Measurements from ENCODE around the gene LIM2. TPM values are rescaled to one million over a fixed set of nuclear protein-coding genes. Genes with fewer than 3 reads are reported as not detected.

LIM2 gene
- total and polyA plus RNA-seq, 2 experiments from 2014 or later: not detected

DNA sequence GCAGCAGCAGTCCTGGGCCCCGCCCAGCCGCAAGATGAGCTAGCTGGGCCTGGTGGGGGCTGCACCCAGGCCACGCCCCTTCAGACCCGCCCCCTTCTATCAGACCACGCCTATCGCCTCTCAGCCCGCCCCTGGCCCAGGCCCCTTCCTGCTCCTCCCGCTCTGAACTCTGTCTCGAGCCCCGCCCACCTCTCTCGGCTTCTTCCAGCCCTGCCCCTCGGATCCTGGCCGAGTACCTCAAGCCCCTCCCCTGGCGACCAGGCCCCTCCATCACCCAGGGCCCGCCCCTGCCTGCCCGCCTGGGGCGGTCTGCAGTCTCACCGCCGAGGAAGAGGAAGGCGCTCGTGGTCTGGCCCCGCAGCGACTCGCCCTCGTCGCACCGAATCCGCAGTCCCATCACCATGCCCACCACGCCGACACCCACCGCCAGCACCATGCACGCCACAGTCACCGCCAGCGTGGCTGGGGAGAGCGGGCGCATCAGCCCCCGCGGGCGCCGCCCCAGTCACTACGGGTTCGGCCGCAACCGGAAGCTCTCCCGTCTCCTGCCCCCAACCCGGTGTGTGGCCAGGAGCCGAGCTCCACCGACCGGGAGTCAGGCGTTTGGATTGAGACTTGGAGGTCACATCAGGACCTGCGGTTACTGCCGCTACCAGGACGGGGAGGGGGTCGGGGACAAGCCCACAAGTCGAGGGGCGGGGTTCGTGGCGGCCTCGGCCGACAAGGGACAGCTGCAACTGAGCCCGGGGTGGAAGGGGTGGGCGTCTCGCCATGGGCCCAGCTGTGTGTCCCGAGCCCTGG lies 20.0 kb downstream of the LIM2 start:
- DNase-seq (ENCODE audit: low spot score) (peak; percentile 99), ATAC-seq (peak; percentile 80)
- H3K4me3 Mint-ChIP-seq: peak overlapping the region; percentile 99
- peak overlapping the region; percentile 95 for H3K4me2 ChIP-seq
- no peaks in the 10 kb centered on the region; the same call in 2 of the 3 replicates for H3K9me3 Mint-ChIP-seq
- peak overlapping the region; percentile 86 for H3K27ac ChIP-seq (ENCODE audit: low read depth)
- H3K9me2 ChIP-seq (ENCODE audit: insufficient read depth): no peaks in the 10 kb centered on the region
- H3K4me1 Mint-ChIP-seq: peaks cover 25% of the 10 kb centered on the region
- TF ChIP-seq, protein P1, sequence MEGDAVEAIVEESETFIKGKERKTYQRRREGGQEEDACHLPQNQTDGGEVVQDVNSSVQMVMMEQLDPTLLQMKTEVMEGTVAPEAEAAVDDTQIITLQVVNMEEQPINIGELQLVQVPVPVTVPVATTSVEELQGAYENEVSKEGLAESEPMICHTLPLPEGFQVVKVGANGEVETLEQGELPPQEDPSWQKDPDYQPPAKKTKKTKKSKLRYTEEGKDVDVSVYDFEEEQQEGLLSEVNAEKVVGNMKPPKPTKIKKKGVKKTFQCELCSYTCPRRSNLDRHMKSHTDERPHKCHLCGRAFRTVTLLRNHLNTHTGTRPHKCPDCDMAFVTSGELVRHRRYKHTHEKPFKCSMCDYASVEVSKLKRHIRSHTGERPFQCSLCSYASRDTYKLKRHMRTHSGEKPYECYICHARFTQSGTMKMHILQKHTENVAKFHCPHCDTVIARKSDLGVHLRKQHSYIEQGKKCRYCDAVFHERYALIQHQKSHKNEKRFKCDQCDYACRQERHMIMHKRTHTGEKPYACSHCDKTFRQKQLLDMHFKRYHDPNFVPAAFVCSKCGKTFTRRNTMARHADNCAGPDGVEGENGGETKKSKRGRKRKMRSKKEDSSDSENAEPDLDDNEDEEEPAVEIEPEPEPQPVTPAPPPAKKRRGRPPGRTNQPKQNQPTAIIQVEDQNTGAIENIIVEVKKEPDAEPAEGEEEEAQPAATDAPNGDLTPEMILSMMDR (conservative IDR thresholded peaks at IDR 0.05; ENCODE audit: low read depth in 2 of 2): no peak
- TF ChIP-seq ZNF331 (CRISPR knock-in tag; IDR thresholded peaks at IDR 0.05; ENCODE audit: low read depth): no peak
- TF ChIP-seq EZH2 (IDR thresholded peaks at IDR 0.05; ENCODE audit: low read depth, unreplicated experiment): no peak
- no peak for TF ChIP-seq JUNB (IDR thresholded peaks at IDR 0.05; ENCODE audit: unreplicated experiment)
- TF ChIP-seq CREB1 (CRISPR knock-in tag; IDR thresholded peaks at IDR 0.05; ENCODE audit: low read depth): 0 out of 2 replicates have a peak, but pooled peaks have one; percentile 3
- TF ChIP-seq, protein P2, sequence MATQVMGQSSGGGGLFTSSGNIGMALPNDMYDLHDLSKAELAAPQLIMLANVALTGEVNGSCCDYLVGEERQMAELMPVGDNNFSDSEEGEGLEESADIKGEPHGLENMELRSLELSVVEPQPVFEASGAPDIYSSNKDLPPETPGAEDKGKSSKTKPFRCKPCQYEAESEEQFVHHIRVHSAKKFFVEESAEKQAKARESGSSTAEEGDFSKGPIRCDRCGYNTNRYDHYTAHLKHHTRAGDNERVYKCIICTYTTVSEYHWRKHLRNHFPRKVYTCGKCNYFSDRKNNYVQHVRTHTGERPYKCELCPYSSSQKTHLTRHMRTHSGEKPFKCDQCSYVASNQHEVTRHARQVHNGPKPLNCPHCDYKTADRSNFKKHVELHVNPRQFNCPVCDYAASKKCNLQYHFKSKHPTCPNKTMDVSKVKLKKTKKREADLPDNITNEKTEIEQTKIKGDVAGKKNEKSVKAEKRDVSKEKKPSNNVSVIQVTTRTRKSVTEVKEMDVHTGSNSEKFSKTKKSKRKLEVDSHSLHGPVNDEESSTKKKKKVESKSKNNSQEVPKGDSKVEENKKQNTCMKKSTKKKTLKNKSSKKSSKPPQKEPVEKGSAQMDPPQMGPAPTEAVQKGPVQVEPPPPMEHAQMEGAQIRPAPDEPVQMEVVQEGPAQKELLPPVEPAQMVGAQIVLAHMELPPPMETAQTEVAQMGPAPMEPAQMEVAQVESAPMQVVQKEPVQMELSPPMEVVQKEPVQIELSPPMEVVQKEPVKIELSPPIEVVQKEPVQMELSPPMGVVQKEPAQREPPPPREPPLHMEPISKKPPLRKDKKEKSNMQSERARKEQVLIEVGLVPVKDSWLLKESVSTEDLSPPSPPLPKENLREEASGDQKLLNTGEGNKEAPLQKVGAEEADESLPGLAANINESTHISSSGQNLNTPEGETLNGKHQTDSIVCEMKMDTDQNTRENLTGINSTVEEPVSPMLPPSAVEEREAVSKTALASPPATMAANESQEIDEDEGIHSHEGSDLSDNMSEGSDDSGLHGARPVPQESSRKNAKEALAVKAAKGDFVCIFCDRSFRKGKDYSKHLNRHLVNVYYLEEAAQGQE (IDR thresholded peaks at IDR 0.05; ENCODE audit: unreplicated experiment): peak; percentile 16
- peak; percentile 98 for TF ChIP-seq POLR2AphosphoS5 (IDR thresholded peaks at IDR 0.05; ENCODE audit: low read depth)
- TF ChIP-seq, protein P3, sequence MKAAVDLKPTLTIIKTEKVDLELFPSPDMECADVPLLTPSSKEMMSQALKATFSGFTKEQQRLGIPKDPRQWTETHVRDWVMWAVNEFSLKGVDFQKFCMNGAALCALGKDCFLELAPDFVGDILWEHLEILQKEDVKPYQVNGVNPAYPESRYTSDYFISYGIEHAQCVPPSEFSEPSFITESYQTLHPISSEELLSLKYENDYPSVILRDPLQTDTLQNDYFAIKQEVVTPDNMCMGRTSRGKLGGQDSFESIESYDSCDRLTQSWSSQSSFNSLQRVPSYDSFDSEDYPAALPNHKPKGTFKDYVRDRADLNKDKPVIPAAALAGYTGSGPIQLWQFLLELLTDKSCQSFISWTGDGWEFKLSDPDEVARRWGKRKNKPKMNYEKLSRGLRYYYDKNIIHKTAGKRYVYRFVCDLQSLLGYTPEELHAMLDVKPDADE (IDR thresholded peaks at IDR 0.05): 0 out of 2 replicates have a peak, but pooled peaks have one; percentile 46
- peaks cover 17% of the 10 kb centered on the region for H3K27me3 Mint-ChIP-seq (ENCODE audit: insufficient read depth, low read depth, poor library complexity)
- no peaks in the 10 kb centered on the region for H4K20me1 ChIP-seq (replicated peaks; ENCODE audit: insufficient read depth)
- H2AFZ ChIP-seq: peak overlapping the region; percentile 69
- H3K27me3 ChIP-seq (ENCODE audit: insufficient read depth): no peaks in the 10 kb centered on the region
- H3F3A ChIP-seq (replicated peaks; ENCODE audit: low read depth): no peaks in the 10 kb centered on the region; the same call in 1 of the 2 replicates
- peak overlapping the region; percentile 96 for H3K27ac Mint-ChIP-seq
- 0 out of 2 replicates have a peak, but pooled peaks cover 4% of the 10 kb centered on the region for H3K79me2 ChIP-seq (replicated peaks; ENCODE audit: insufficient read depth)
- no peaks in the 10 kb centered on the region for H3K36me3 ChIP-seq (ENCODE audit: insufficient read depth)
- H3K36me3 Mint-ChIP-seq (ENCODE audit: low read depth): no peaks in the 10 kb centered on the region; the same call in 2 of the 3 replicates
- H3K4me1 ChIP-seq (ENCODE audit: insufficient read depth): peaks cover 15% of the 10 kb centered on the region; the same call in 1 of the 2 replicates
- H3K4me3 ChIP-seq: peak overlapping the region; percentile 98
